ENCODE measurements around the gene TRPV6. TPM values are rescaled to one million over a fixed set of nuclear protein-coding genes. Genes with fewer than 3 reads are reported as not detected.

TRPV6 gene
- total RNA-seq, 6 experiments from 2014 or later, result not detected

DNA sequence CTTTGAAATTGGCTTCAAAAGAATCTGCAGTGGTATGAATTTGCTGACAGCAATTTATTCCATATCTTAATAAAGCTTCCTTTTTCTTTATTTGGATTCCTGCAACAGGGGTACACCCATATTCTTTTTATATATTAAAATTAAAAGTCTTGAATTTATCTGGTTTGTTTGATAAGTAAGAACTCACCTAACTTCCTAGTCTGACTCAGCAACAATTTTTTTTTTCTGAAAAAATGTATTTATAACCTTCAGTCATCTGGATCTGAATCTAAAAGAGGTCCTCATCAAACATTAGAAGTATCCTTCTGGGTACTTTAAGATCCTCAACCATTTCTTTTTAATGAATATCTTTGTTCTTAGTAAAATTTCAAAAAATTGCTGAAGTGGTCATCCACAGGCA is 26.1 kb downstream of the TRPV6 start:
- Mint-ChIP-seq H3K9me3 (no peaks in the 10 kb centered on the region), H3K27me3 (ENCODE audit: insufficient read depth) (peaks cover 18% of the 10 kb centered on the region), H3K27ac (no peak overlapping the region), H3K36me3 (ENCODE audit: low read depth) (no peaks in the 10 kb centered on the region), H3K4me3 (no peak overlapping the region), H3K4me1 (ENCODE audit: low read depth) (peaks cover 6% of the 10 kb centered on the region; the same call in 1 of the 2 replicates)
- TF ChIP-seq, protein P1, sequence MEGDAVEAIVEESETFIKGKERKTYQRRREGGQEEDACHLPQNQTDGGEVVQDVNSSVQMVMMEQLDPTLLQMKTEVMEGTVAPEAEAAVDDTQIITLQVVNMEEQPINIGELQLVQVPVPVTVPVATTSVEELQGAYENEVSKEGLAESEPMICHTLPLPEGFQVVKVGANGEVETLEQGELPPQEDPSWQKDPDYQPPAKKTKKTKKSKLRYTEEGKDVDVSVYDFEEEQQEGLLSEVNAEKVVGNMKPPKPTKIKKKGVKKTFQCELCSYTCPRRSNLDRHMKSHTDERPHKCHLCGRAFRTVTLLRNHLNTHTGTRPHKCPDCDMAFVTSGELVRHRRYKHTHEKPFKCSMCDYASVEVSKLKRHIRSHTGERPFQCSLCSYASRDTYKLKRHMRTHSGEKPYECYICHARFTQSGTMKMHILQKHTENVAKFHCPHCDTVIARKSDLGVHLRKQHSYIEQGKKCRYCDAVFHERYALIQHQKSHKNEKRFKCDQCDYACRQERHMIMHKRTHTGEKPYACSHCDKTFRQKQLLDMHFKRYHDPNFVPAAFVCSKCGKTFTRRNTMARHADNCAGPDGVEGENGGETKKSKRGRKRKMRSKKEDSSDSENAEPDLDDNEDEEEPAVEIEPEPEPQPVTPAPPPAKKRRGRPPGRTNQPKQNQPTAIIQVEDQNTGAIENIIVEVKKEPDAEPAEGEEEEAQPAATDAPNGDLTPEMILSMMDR (IDR thresholded peaks at IDR 0.05), result no peak
- DNase-seq, result no peak

DNA sequence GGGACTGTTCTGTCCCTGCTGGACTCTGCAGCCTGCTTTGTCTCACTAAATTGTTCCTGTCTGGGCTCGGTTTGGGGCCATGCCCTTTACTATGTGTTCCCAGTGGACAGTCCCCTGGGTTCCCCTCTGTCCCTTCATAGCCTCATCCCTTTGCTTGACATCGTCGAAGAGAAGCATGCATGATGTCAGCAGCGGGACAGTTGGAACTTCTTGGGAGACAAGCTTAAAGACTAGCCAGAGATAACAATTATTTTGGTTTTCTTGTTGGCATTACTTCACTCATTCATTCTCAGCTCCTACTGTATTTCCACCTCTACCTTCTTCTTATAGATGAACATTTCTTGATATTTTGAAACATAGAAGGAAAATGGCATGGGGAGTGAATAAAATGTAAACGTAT is 27.9 kb downstream of the TRPV6 start:
- Mint-ChIP-seq H3K36me3 (ENCODE audit: low read depth) (no peaks in the 10 kb centered on the region), H3K9me3 (no peaks in the 10 kb centered on the region), H3K4me3 (no peak overlapping the region), H3K4me1 (ENCODE audit: low read depth) (peaks cover 16% of the 10 kb centered on the region), H3K27me3 (ENCODE audit: insufficient read depth) (peaks cover 19% of the 10 kb centered on the region), H3K27ac (no peak overlapping the region)
- TF ChIP-seq, protein P1 (IDR thresholded peaks at IDR 0.05), result no peak
- DNase-seq, result no peak

DNA sequence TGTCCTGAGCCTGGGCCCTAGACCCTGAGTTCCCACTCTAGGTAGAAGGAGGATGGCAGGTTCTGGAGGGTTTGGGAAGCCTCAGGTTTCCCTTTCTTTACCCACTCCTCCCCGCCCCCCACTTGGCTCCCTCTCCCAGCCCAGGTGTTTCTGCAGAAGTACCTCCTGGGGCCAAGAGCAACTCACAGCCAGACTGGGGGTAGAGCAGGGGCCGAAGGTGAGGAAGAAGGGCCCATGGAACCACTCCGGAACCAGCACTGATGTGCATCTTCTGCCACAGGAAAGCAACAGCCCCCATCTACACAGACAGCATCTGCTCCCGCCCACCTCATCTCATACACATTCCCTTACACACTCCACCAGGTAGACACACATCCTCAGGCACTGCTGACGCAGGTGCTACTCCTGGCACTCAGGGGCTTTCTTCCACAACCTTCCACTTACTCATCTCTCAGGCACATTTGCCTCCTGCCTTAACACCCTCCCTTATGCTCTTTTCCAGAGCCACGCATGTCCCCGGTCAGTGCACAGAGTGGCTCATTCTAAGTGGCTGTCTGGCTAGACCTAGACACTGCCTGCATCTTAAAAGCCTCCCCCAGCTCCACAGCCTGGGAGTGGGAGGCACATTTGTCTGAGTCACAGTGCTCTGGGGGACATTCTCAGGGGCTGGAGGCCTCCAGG is 28.8 kb downstream of the TRPV6 start:
- no peak overlapping the region for H3K27ac Mint-ChIP-seq

DNA sequence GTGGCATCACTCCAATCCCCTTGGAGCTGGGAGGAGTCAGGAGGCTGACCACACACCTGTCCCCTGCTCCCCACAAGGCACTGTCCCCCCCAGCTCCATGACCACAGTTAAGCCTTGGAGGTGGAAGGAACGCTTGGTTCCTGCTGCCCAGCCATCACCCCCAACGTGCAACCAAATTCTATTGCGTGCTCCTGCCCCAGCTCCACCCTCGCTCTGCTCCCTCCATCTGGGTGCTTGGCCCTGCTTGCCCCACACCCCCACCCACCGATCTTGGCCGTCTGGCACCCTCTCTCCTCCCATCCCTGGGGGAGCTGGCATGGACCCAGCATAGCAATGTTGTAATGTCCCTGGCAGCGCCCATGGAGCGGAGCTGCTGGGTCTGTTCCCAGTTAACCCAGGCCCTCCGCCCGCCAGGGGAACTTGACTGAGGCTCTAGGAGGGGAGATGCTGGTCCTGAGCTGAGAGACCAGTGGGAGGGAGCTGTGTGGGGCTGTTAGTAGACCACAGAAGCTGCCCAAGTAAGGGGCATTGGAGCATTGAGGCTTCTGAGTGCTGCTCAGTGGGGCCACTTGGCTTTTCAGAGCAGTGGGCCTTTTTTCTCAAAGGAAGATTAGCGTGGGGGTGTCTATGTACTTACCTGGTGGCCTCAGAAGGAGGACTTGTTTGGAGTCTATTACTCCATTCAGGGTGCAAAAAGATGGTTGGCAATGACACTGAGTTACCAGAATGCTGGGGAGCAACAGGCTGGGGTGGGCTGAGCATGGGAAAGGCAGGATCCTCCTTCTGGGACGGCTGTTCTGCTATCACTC is 29.6 kb downstream of the TRPV6 start:
- Mint-ChIP-seq H3K9me3 (no peaks in the 10 kb centered on the region), H3K4me3 (peak overlapping the region; percentile 55; the same call in 1 of the 2 replicates), H3K36me3 (ENCODE audit: low read depth) (no peaks in the 10 kb centered on the region), H3K4me1 (ENCODE audit: low read depth) (peaks cover 16% of the 10 kb centered on the region), H3K27me3 (ENCODE audit: insufficient read depth) (peaks cover 18% of the 10 kb centered on the region), H3K27ac (no peak overlapping the region)
- TF ChIP-seq, protein P1 (IDR thresholded peaks at IDR 0.05), result no peak
- DNase-seq, result no peak

More for the DNA sequence above, 28.8 kb downstream of the TRPV6 start:
- peaks cover 16% of the 10 kb centered on the region for H3K27me3 Mint-ChIP-seq (ENCODE audit: insufficient read depth)
- no peak overlapping the region for H3K4me3 Mint-ChIP-seq
- no peaks in the 10 kb centered on the region for H3K9me3 Mint-ChIP-seq
- no peak for DNase-seq
- no peaks in the 10 kb centered on the region for H3K36me3 Mint-ChIP-seq (ENCODE audit: low read depth)
- peaks cover 16% of the 10 kb centered on the region for H3K4me1 Mint-ChIP-seq (ENCODE audit: low read depth)
- TF ChIP-seq, protein P1 (IDR thresholded peaks at IDR 0.05), result no peak

DNA sequence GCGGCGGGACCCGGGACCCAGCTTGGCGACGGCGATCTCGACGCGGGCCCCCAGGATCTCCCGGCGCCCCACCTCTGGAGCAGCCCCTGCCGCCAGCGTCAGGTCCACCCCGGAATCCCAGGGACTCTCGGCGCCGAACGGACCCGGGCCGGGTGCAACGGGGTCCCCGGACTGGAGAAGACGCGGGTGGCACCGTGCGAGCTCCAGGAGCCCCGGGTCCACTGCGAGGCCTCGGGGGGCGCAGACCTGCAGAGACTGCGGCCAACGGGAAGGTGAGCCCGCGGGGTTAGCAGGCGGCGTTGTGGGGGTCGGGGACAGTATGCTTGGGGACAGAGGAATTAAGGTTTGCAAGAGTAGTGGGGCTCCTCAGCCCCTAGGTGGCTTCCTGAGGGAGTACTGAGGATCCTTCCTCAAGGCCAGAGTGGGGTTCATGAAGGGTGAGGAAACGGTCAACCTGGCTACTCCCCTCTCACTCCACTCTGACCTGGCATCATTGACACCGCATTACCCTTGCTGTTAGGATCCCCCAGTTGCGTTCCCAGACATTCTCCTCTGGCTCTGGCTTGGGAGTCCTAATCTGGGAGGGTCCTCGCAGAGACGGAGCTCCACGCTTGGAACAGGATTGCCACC is 30.3 kb downstream of the TRPV6 start:
- Mint-ChIP-seq H3K27me3 (ENCODE audit: insufficient read depth) (peaks cover 19% of the 10 kb centered on the region), H3K9me3 (no peaks in the 10 kb centered on the region), H3K27ac (no peak overlapping the region), H3K4me3 (peak overlapping the region; percentile 55; the same call in 1 of the 2 replicates), H3K36me3 (ENCODE audit: low read depth) (no peaks in the 10 kb centered on the region), H3K4me1 (ENCODE audit: low read depth) (peaks cover 16% of the 10 kb centered on the region)
- no peak for DNase-seq
- TF ChIP-seq, protein P1 (IDR thresholded peaks at IDR 0.05), result no peak
